ENCODE measurements around the gene DHRSX. TPM values are rescaled to one million over a fixed set of nuclear protein-coding genes. Genes with fewer than 3 reads are reported as not detected.
A peak's percentile ranks its signal among the peaks of the same experiment; 100 is the strongest.
"Not testable (repeated sequence)": the region's sequence is repeated elsewhere in the genome, so short reads cannot be mapped to it uniquely, and the experiment has no call there.

Gene DHRSX
- total RNA-seq, 1 donor from 2014 or later, result 31.8 TPM

DNA sequence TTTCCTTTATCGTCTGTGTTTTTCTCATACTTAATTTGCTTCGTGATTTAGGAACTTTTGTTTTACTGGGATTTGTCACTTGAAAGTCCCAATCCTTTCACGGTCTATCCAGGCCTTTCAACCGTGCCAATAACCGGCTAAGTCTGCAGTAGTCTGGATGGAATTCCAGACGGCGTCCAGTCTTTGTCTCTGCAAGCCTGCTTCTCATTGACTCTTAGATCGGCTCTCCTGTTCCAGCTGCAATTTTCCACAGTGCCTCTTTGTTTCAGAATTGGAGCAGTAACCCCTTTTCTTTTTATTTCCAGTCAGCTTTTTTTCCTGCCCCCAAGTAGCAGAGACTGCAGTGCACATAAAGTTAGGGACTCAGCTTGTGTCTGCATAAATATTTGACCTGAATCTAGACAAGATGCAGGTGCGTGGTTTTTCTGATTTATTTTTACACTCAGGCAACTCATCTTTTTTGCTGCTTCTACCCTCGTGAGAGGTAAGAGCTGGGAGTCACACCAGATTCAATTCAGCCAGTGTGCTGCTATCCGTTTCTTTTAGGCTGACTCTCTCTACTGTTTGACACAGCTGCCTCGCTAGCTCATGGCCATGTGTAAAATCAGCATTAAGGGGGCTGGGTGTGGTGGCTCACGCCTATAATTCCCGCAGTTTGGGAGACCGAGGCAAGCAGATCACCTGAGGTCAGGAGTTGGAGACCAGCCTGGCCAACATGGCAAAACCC, 37.4 kb upstream of the DHRSX start:
- Mint-ChIP-seq H3K4me1 (peaks cover 35% of the 10 kb centered on the region), H3K36me3 (no peaks in the 10 kb centered on the region), H3K9me3 (no peaks in the 10 kb centered on the region), H3K27ac (peak overlapping the region; percentile 95), H3K27me3 (ENCODE audit: insufficient read depth, low read depth) (peaks cover 12% of the 10 kb centered on the region), H3K4me3 (peak overlapping the region; percentile 60)
- peaks cover 20% of the 10 kb centered on the region for H3K4me1 ChIP-seq
- H3K9ac ChIP-seq, result peak overlapping the region; percentile 17
- peaks cover 20% of the 10 kb centered on the region for H3F3A ChIP-seq (ENCODE audit: low read depth)
- no peaks in the 10 kb centered on the region for H3K79me2 ChIP-seq (ENCODE audit: low read depth)
- no peaks in the 10 kb centered on the region for H3K9me3 ChIP-seq (ENCODE audit: low read depth)
- no peaks in the 10 kb centered on the region for H3K36me3 ChIP-seq
- peak overlapping the region; percentile 52 for H2AFZ ChIP-seq (replicated peaks)
- H4K20me1 ChIP-seq (ENCODE audit: low read depth), result no peaks in the 10 kb centered on the region
- peak overlapping the region; percentile 65 for H3K4me2 ChIP-seq
- TF ChIP-seq CTCF (IDR thresholded peaks at IDR 0.05) (no peak), EZH2 (IDR thresholded peaks at IDR 0.05) (no peak), EZH2phosphoT487 (IDR thresholded peaks at IDR 0.05) (no peak)
- no peaks in the 10 kb centered on the region for H3K27me3 ChIP-seq
- peak overlapping the region; percentile 23 for H3K4me3 ChIP-seq
- DNase-seq (ENCODE audit: low spot score), result peak; percentile 87
- peak overlapping the region; percentile 93 for H3K27ac ChIP-seq

- Mint-ChIP-seq H3K27ac (peak overlapping the region; percentile 30), H3K9me3 (no peaks in the 10 kb centered on the region), H3K4me3 (peak overlapping the region; percentile 38), H3K36me3 (no peaks in the 10 kb centered on the region), H3K4me1 (peaks cover 35% of the 10 kb centered on the region), H3K27me3 (ENCODE audit: insufficient read depth, low read depth) (peaks cover 12% of the 10 kb centered on the region)
- Histone ChIP-seq H3K9ac (no peak overlapping the region), H2AFZ (replicated peaks) (no peak overlapping the region), H3K9me3 (ENCODE audit: low read depth) (no peaks in the 10 kb centered on the region), H3K79me2 (ENCODE audit: low read depth) (no peaks in the 10 kb centered on the region), H3F3A (ENCODE audit: low read depth) (peaks cover 20% of the 10 kb centered on the region), H3K4me1 (peaks cover 20% of the 10 kb centered on the region), H3K27me3 (no peaks in the 10 kb centered on the region), H3K4me3 (no peak overlapping the region), H3K36me3 (no peaks in the 10 kb centered on the region), H4K20me1 (ENCODE audit: low read depth) (no peaks in the 10 kb centered on the region), H3K27ac (no peak overlapping the region), H3K4me2 (no peak overlapping the region)
- DNase-seq (ENCODE audit: low spot score), result no peak
- TF ChIP-seq EZH2 (IDR thresholded peaks at IDR 0.05) (no peak), EZH2phosphoT487 (IDR thresholded peaks at IDR 0.05) (no peak), CTCF (IDR thresholded peaks at IDR 0.05) (no peak)
These were observed 36.2 kb upstream of the DHRSX start for GRCh38 chrX:2536974-2537373.

- H3K9ac ChIP-seq, result no peak overlapping the region
- Mint-ChIP-seq H3K27me3 (ENCODE audit: insufficient read depth, low read depth) (peaks cover 12% of the 10 kb centered on the region), H3K36me3 (no peaks in the 10 kb centered on the region), H3K9me3 (no peaks in the 10 kb centered on the region), H3K4me3 (no peak overlapping the region), H3K4me1 (peaks cover 35% of the 10 kb centered on the region), H3K27ac (no peak overlapping the region)
- H3K27ac ChIP-seq, result no peak overlapping the region
- H3K9me3 ChIP-seq (ENCODE audit: low read depth), result no peaks in the 10 kb centered on the region
- H3K4me1 ChIP-seq, result peaks cover 20% of the 10 kb centered on the region
- no peak overlapping the region for H2AFZ ChIP-seq (replicated peaks)
- H4K20me1 ChIP-seq (ENCODE audit: low read depth), result no peaks in the 10 kb centered on the region
- TF ChIP-seq CTCF (IDR thresholded peaks at IDR 0.05) (no peak), EZH2phosphoT487 (IDR thresholded peaks at IDR 0.05) (no peak), EZH2 (IDR thresholded peaks at IDR 0.05) (no peak)
- H3K27me3 ChIP-seq, result no peaks in the 10 kb centered on the region
- H3K36me3 ChIP-seq, result no peaks in the 10 kb centered on the region
- H3K79me2 ChIP-seq (ENCODE audit: low read depth), result no peaks in the 10 kb centered on the region
- no peak overlapping the region for H3K4me2 ChIP-seq
- no peak overlapping the region for H3K4me3 ChIP-seq
- peaks cover 20% of the 10 kb centered on the region for H3F3A ChIP-seq (ENCODE audit: low read depth)
- DNase-seq (ENCODE audit: low spot score), result no peak
These were observed 35.4 kb upstream of the DHRSX start for GRCh38 chrX:2536141-2536540.

- Histone ChIP-seq H3F3A (ENCODE audit: low read depth) (peaks cover 20% of the 10 kb centered on the region), H3K4me1 (peaks cover 20% of the 10 kb centered on the region)
- DNase-seq (ENCODE audit: low spot score); H3K9ac ChIP-seq; H3K27ac Mint-ChIP-seq; H3K9me3 ChIP-seq (ENCODE audit: low read depth); H3K36me3 Mint-ChIP-seq; H3K4me3 ChIP-seq; H2AFZ ChIP-seq (replicated peaks); H3K79me2 ChIP-seq (ENCODE audit: low read depth); H3K36me3 ChIP-seq; H3K27me3 ChIP-seq; H3K4me2 ChIP-seq; H4K20me1 ChIP-seq (ENCODE audit: low read depth); H3K4me3 Mint-ChIP-seq; H3K9me3 Mint-ChIP-seq; H3K27ac ChIP-seq: not testable (repeated sequence)
- peaks cover 29% of the 10 kb centered on the region for H3K4me1 Mint-ChIP-seq
- peaks cover 12% of the 10 kb centered on the region for H3K27me3 Mint-ChIP-seq (ENCODE audit: insufficient read depth, low read depth)
These were observed 33.7 kb upstream of the DHRSX start for GRCh38 chrX:2534261-2535021.

All from neural progenitor cell (in vitro differentiated cells).